Measurements from ENCODE around the gene ATP5PD. TPM values are rescaled to one million over a fixed set of nuclear protein-coding genes. Genes with fewer than 3 reads are reported as not detected.
"Not testable (repeated sequence)": the region's sequence is repeated elsewhere in the genome, so short reads cannot be mapped to it uniquely, and the experiment has no call there.

The ATP5PD gene
- polyA plus RNA-seq, 3 donors from 2014 or later = 257 to 366 (median 261) TPM

- Mint-ChIP-seq H3K36me3 (no peaks in the 10 kb centered on the region), H3K27me3 (ENCODE audit: low read depth in 3 of 3) (peaks cover 0 to 6% (median 2%) of the 10 kb centered on the region in 3 donors), H3K27ac (no peak overlapping the region), H3K4me1 (peaks cover 12 to 16% of the 10 kb centered on the region in 2 donors), H3K4me3 (no peak overlapping the region), H3K9me3 (no peaks in the 10 kb centered on the region)
- DNase-seq = no peak
These were observed 37.4 kb upstream of the ATP5PD start for GRCh38 chr17:75084039-75084660.

GRCh38 chr17:75082683-75083082, 35.9 kb upstream of the ATP5PD start:
- no peak for DNase-seq
- Mint-ChIP-seq H3K4me1 (peaks cover 21 to 22% of the 10 kb centered on the region in 2 donors), H3K27ac (no peak overlapping the region), H3K27me3 (ENCODE audit: low read depth in 3 of 3) (peaks cover 0 to 6% (median 2%) of the 10 kb centered on the region in 3 donors), H3K4me3 (no peak overlapping the region), H3K9me3 (no peaks in the 10 kb centered on the region), H3K36me3 (no peaks in the 10 kb centered on the region)

GRCh38 chr17:75081611-75082540, 35.1 kb upstream of the ATP5PD start:
- Mint-ChIP-seq H3K36me3 (no peaks in the 10 kb centered on the region), H3K27ac (no peak overlapping the region), H3K4me3 (no peak overlapping the region), H3K4me1 (peaks cover 18 to 22% of the 10 kb centered on the region in 2 donors), H3K9me3 (no peaks in the 10 kb centered on the region), H3K27me3 (ENCODE audit: low read depth in 3 of 3) (peaks cover 0 to 8% (median 2%) of the 10 kb centered on the region in 3 donors)
- DNase-seq = no peak

GRCh38 chr17:75079023-75079373, 32.2 kb upstream of the ATP5PD start:
- Mint-ChIP-seq H3K9me3 (no peaks in the 10 kb centered on the region), H3K4me1 (peaks cover 13 to 14% of the 10 kb centered on the region in 2 donors), H3K4me3 (peak overlapping the region in 3 of 5 donors; percentile 12 to 41 (median 29)), H3K36me3 (no peaks in the 10 kb centered on the region), H3K27me3 (ENCODE audit: low read depth in 3 of 3) (peaks cover 0 to 6% (median 2%) of the 10 kb centered on the region in 3 donors), H3K27ac (peak overlapping the region in 1 of 6 donors; percentile 34)
- DNase-seq = no peak

- Mint-ChIP-seq H3K9me3 (no peaks in the 10 kb centered on the region), H3K4me1 (peaks cover 13 to 14% of the 10 kb centered on the region in 2 donors), H3K27me3 (ENCODE audit: low read depth in 3 of 3) (peaks cover 0 to 6% (median 2%) of the 10 kb centered on the region in 3 donors), H3K27ac (peak overlapping the region in 1 of 6 donors; percentile 34), H3K4me3 (peak overlapping the region; percentile 12 to 84 (median 41)), H3K36me3 (no peaks in the 10 kb centered on the region)
- no peak for DNase-seq
These were observed 31.7 kb upstream of the ATP5PD start for GRCh38 chr17:75078284-75079022.

GRCh38 chr17:75077496-75078283, 30.9 kb upstream of the ATP5PD start:
- peaks cover 13 to 14% of the 10 kb centered on the region in 2 donors for H3K4me1 Mint-ChIP-seq
- H3K9me3 Mint-ChIP-seq = no peaks in the 10 kb centered on the region
- DNase-seq = peak; percentile 58 to 66 (median 62)
- peak overlapping the region; percentile 74 to 84 (median 80) for H3K4me3 Mint-ChIP-seq
- no peaks in the 10 kb centered on the region for H3K36me3 Mint-ChIP-seq
- H3K27me3 Mint-ChIP-seq (ENCODE audit: low read depth in 3 of 3) = peaks cover 0 to 6% (median 2%) of the 10 kb centered on the region in 3 donors
- peak overlapping the region in 3 of 6 donors; percentile 22 to 79 (median 48) for H3K27ac Mint-ChIP-seq

GRCh38 chr17:75077072-75077495, 30.3 kb upstream of the ATP5PD start:
- no peak for DNase-seq
- H3K27me3 Mint-ChIP-seq (ENCODE audit: low read depth in 3 of 3) = peaks cover 0 to 6% (median 0%) of the 10 kb centered on the region in 3 donors
- peak overlapping the region; percentile 74 to 84 (median 80) for H3K4me3 Mint-ChIP-seq
- H3K9me3 Mint-ChIP-seq = no peaks in the 10 kb centered on the region
- peaks cover 13 to 14% of the 10 kb centered on the region in 2 donors for H3K4me1 Mint-ChIP-seq
- H3K27ac Mint-ChIP-seq = peak overlapping the region in 2 of 6 donors; percentile 48 to 79
- no peaks in the 10 kb centered on the region for H3K36me3 Mint-ChIP-seq

- no peak for DNase-seq
- H3K27ac Mint-ChIP-seq = peak overlapping the region in 2 of 6 donors; percentile 14 to 24
- H3K36me3 Mint-ChIP-seq = no peaks in the 10 kb centered on the region
- no peak overlapping the region for H3K4me3 Mint-ChIP-seq
- peaks cover 13 to 14% of the 10 kb centered on the region in 2 donors for H3K4me1 Mint-ChIP-seq
- H3K27me3 Mint-ChIP-seq (ENCODE audit: low read depth in 3 of 3) = peaks cover 0 to 3% (median 0%) of the 10 kb centered on the region in 3 donors
- no peaks in the 10 kb centered on the region for H3K9me3 Mint-ChIP-seq
These were observed 29.0 kb upstream of the ATP5PD start for GRCh38 chr17:75075597-75076336.

DNA sequence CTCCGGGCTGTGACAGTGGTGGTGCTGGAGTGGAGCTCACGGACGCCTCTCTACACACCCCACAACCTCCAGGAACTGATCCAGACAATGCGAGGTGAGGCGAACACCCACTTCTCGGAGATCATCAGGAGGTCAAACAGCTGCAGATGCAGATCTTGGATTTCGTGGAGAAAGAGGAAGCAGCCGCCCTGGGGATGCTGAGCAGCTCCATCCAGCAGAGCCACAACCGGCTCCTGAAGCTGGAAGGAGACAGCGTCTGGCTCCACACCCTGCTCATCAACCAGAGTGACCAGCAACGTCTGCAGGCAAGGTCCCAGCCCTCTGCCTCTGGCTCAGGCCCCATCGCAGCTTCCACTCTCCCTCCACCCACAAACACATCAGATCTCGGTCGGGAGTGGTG, 27.8 kb upstream of the ATP5PD start:
- Mint-ChIP-seq H3K4me1 (peaks cover 13 to 14% of the 10 kb centered on the region in 2 donors), H3K9me3 (no peaks in the 10 kb centered on the region), H3K4me3 (no peak overlapping the region), H3K36me3 (no peaks in the 10 kb centered on the region), H3K27ac (no peak overlapping the region), H3K27me3 (ENCODE audit: low read depth in 3 of 3) (peaks cover 0 to 2% (median 0%) of the 10 kb centered on the region in 3 donors)
- DNase-seq = no peak

GRCh38 chr17:75073618-75074047, 26.9 kb upstream of the ATP5PD start:
- H3K9me3 Mint-ChIP-seq = no peaks in the 10 kb centered on the region
- no peak for DNase-seq
- H3K4me1 Mint-ChIP-seq = peaks cover 10 to 13% of the 10 kb centered on the region in 2 donors
- H3K27me3 Mint-ChIP-seq (ENCODE audit: low read depth in 3 of 3) = peaks cover 0 to 2% (median 0%) of the 10 kb centered on the region in 3 donors
- H3K4me3 Mint-ChIP-seq = no peak overlapping the region
- H3K27ac Mint-ChIP-seq = no peak overlapping the region
- H3K36me3 Mint-ChIP-seq = no peaks in the 10 kb centered on the region

- not testable (repeated sequence) for H3K9me3 Mint-ChIP-seq; H3K4me3 Mint-ChIP-seq; H3K36me3 Mint-ChIP-seq; H3K27ac Mint-ChIP-seq; DNase-seq; H3K27me3 Mint-ChIP-seq (ENCODE audit: low read depth in 3 of 3); H3K4me1 Mint-ChIP-seq
These were observed 26.1 kb upstream of the ATP5PD start for GRCh38 chr17:75072909-75073308.

DNA sequence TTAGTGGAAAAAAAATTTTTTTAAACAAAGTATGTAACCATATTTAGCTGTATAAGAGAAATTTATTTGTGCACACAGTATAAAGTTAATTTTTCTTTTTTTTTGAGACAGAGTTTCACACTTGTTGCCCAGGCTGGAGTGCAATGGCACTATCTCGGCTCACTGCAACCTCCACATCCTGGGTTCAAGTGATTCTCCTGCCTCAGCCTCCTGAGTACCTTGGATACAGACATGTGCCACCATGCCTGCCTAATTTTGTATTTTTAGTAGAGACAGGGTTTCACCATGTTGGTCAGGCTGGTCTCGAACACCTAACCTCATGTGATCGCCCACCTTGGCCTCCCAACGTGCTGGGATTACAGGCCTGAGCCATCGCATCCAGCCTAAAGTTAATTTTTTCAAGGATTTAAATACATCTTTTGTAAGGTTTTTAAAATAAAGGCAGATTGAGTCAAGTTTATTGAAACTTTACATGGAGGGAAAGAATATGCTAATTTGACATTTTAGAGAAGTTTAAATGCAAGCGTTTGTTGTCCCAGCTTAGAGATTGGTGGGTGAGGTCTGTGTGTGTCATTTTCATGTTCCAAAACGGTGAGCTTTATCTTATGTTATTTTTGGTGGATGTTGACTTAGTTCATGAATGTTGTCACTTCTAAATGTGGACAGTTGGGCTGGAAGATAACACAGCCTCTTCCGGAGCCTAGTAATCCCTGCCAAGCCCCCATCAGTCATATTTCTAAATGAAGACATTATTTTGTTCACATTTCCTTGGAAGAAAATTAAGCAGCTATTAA, 24.9 kb upstream of the ATP5PD start:
- DNase-seq; H3K27me3 Mint-ChIP-seq (ENCODE audit: low read depth in 3 of 3); H3K36me3 Mint-ChIP-seq; H3K4me3 Mint-ChIP-seq; H3K4me1 Mint-ChIP-seq; H3K9me3 Mint-ChIP-seq: not testable (repeated sequence)
- peak overlapping the region in 1 of 6 donors; percentile 40 for H3K27ac Mint-ChIP-seq
